ENCODE results near the gene CHMP4A.
"Not testable (repeated sequence)": the region's sequence is repeated elsewhere in the genome, so short reads cannot be mapped to it uniquely, and the experiment has no call there.

DNA sequence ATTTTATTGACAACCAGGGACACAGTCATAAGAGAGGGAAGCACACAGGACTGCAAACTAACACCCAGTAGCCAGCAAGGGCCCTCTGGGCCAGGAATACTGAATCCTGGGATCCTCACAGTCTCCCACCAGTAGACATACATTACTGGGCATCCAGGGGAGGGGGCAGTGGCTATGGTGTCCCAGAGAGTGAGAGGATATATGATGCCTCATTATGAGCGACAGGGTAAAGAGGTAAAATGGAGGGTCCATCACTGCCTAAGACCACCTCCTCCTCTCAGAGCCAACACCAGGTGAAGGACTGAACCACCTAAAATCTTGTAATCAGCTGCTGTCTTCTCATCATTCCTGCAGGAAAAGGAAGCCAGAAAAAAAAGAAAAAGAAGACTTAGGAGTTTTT, 3.6 kb upstream of the CHMP4A start:
- TF ChIP-seq, protein P1, sequence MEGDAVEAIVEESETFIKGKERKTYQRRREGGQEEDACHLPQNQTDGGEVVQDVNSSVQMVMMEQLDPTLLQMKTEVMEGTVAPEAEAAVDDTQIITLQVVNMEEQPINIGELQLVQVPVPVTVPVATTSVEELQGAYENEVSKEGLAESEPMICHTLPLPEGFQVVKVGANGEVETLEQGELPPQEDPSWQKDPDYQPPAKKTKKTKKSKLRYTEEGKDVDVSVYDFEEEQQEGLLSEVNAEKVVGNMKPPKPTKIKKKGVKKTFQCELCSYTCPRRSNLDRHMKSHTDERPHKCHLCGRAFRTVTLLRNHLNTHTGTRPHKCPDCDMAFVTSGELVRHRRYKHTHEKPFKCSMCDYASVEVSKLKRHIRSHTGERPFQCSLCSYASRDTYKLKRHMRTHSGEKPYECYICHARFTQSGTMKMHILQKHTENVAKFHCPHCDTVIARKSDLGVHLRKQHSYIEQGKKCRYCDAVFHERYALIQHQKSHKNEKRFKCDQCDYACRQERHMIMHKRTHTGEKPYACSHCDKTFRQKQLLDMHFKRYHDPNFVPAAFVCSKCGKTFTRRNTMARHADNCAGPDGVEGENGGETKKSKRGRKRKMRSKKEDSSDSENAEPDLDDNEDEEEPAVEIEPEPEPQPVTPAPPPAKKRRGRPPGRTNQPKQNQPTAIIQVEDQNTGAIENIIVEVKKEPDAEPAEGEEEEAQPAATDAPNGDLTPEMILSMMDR (IDR thresholded peaks at IDR 0.05): not testable (repeated sequence)
- TF ChIP-seq EP300, POLR2A (IDR thresholded peaks at IDR 0.05): not testable (repeated sequence)
